ENCODE data around the gene ARHGAP25. TPM values are rescaled to one million over a fixed set of nuclear protein-coding genes. Genes with fewer than 3 reads are reported as not detected.

Gene ARHGAP25
- polyA plus RNA-seq, 1 donor (not counting 4 experiments of a cell fraction or from before 2014, with no cell fraction given): 25.3 TPM

DNA sequence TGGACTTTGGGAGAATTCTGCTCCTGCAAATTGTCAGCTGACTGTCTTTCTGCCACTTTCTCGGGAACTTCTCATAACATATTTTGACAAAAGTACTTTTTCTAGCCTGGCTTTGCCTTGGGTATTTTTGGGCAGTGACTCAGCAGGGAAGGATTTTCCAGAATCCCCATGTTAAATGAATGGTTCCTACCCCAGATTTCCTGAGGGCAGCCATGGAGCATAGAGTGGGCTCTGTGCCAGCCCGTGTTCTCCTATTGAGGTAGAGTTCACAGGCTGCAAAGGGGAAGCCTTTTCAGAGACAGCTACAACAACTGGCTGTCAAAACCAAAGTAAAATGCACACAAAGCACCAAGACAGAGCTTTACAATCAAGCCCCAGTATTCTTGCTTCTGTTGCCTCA is 76.8 kb downstream of the ARHGAP25 start:
- Histone ChIP-seq H3K36me3 (ENCODE audit: control insufficient read depth in 2 of 2, extremely low read depth in 1 of 2, insufficient read depth in 2 of 2, low read length in 2 of 2) (peaks cover 13 to 29% of the 10 kb centered on the region in 2 experiments), H4K20me1 (ENCODE audit: control insufficient read depth, extremely low read depth, insufficient read depth, low read length) (no peaks in the 10 kb centered on the region), H3K4me1 (ENCODE audit: control insufficient read depth, extremely low read depth, insufficient read depth, low read length) (peaks cover 58% of the 10 kb centered on the region), H3K4me2 (ENCODE audit: control insufficient read depth, extremely low read depth, insufficient read depth, low read depth, low read length) (peak overlapping the region; percentile 59), H3K9me1 (ENCODE audit: control insufficient read depth, extremely low read depth, insufficient read depth, low read length) (no peaks in the 10 kb centered on the region), H3K9ac (ENCODE audit: control insufficient read depth, extremely low read depth, insufficient read depth, low read length) (no peak overlapping the region), H2AFZ (ENCODE audit: control insufficient read depth, low read length) (no peak overlapping the region), H3K27ac (ENCODE audit: control insufficient read depth, insufficient read depth, low read length) (peak overlapping the region; percentile 39), H3K4me3 (ENCODE audit: control insufficient read depth in 2 of 3, extremely low read depth in 1 of 3, insufficient read depth in 2 of 3, low read depth in 1 of 3, low read length in 3 of 3) (peak overlapping the region in 1 of 3 experiments; percentile 21), H3K9me3 (ENCODE audit: control insufficient read depth, low read depth, low read length) (no peaks in the 10 kb centered on the region), H3K79me2 (ENCODE audit: control insufficient read depth, insufficient read depth, low read length) (no peaks in the 10 kb centered on the region), H3K27me3 (ENCODE audit: control insufficient read depth, extremely low read depth, insufficient read depth, low read length) (no peaks in the 10 kb centered on the region)
- TF ChIP-seq, protein P1, sequence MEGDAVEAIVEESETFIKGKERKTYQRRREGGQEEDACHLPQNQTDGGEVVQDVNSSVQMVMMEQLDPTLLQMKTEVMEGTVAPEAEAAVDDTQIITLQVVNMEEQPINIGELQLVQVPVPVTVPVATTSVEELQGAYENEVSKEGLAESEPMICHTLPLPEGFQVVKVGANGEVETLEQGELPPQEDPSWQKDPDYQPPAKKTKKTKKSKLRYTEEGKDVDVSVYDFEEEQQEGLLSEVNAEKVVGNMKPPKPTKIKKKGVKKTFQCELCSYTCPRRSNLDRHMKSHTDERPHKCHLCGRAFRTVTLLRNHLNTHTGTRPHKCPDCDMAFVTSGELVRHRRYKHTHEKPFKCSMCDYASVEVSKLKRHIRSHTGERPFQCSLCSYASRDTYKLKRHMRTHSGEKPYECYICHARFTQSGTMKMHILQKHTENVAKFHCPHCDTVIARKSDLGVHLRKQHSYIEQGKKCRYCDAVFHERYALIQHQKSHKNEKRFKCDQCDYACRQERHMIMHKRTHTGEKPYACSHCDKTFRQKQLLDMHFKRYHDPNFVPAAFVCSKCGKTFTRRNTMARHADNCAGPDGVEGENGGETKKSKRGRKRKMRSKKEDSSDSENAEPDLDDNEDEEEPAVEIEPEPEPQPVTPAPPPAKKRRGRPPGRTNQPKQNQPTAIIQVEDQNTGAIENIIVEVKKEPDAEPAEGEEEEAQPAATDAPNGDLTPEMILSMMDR (optimal IDR thresholded peaks at IDR 0.05 in 1 of 3, IDR thresholded peaks at IDR 0.05 in 1 of 3, conservative IDR thresholded peaks at IDR 0.05 in 1 of 3; ENCODE audit: extremely low read depth in 1 of 3, insufficient read depth in 2 of 3, low read length in 3 of 3): no peak
- no peak for TF ChIP-seq EZH2 (IDR thresholded peaks at IDR 0.05; ENCODE audit: low read length)
- FAIRE-seq (peak; percentile 97), DNase-seq (ENCODE audit: low read depth, low spot score) (no peak)
- dilution Hi-C loops (cut with MboI; ENCODE audit: extremely low pct_ligation_motif_present, low sequenced_read_pairs): no loop called here

DNA sequence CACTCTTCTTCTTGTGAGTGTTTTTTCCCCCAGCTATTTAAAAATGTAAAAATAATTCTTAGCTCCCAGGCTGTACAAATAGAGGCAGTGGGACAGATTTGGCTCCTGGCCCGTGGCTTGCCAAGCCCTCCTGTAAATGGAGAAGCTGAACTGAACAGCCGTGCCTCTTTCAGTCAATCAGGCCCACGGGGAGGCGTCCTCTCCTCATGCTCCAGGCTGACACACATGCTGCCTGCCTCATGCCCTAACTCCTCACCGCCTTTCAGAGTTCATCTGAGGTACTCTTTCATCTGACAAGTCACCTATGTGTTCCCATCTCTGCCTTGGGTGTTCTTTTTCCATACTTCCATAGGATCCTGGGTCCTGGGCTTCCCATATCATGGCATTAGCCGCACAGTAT is 77.6 kb downstream of the ARHGAP25 start:
- Histone ChIP-seq H3K4me1 (ENCODE audit: control insufficient read depth, extremely low read depth, insufficient read depth, low read length) (peaks cover 49% of the 10 kb centered on the region), H3K9ac (ENCODE audit: control insufficient read depth, extremely low read depth, insufficient read depth, low read length) (no peak overlapping the region)
- DNase-seq (ENCODE audit: low read depth, low spot score): no peak

More for the DNA sequence above, 77.6 kb downstream of the ARHGAP25 start:
- Histone ChIP-seq H3K79me2 (ENCODE audit: control insufficient read depth, insufficient read depth, low read length) (no peaks in the 10 kb centered on the region), H3K9me1 (ENCODE audit: control insufficient read depth, extremely low read depth, insufficient read depth, low read length) (no peaks in the 10 kb centered on the region), H3K9me3 (ENCODE audit: control insufficient read depth, low read depth, low read length) (no peaks in the 10 kb centered on the region), H3K4me3 (ENCODE audit: control insufficient read depth in 2 of 3, extremely low read depth in 1 of 3, insufficient read depth in 2 of 3, low read depth in 1 of 3, low read length in 3 of 3) (no peak overlapping the region), H3K4me2 (ENCODE audit: control insufficient read depth, extremely low read depth, insufficient read depth, low read depth, low read length) (no peak overlapping the region), H4K20me1 (ENCODE audit: control insufficient read depth, extremely low read depth, insufficient read depth, low read length) (no peaks in the 10 kb centered on the region), H3K36me3 (ENCODE audit: control insufficient read depth in 2 of 2, extremely low read depth in 1 of 2, insufficient read depth in 2 of 2, low read length in 2 of 2) (peaks cover 12 to 29% of the 10 kb centered on the region in 2 experiments), H3K27ac (ENCODE audit: control insufficient read depth, insufficient read depth, low read length) (no peak overlapping the region), H3K27me3 (ENCODE audit: control insufficient read depth, extremely low read depth, insufficient read depth, low read length) (no peaks in the 10 kb centered on the region), H2AFZ (ENCODE audit: control insufficient read depth, low read length) (no peak overlapping the region)
- no peak for FAIRE-seq
- TF ChIP-seq, protein P1 (optimal IDR thresholded peaks at IDR 0.05 in 1 of 3, IDR thresholded peaks at IDR 0.05 in 1 of 3, conservative IDR thresholded peaks at IDR 0.05 in 1 of 3; ENCODE audit: extremely low read depth in 1 of 3, insufficient read depth in 2 of 3, low read length in 3 of 3): peak in 1 of 3 experiments; percentile 27
- no peak for TF ChIP-seq EZH2 (IDR thresholded peaks at IDR 0.05; ENCODE audit: low read length)
- dilution Hi-C loops (cut with MboI; ENCODE audit: extremely low pct_ligation_motif_present, low sequenced_read_pairs): no loop called here

Measured in keratinocyte (primary cell).